Testis (tissue), 3 donors: ENCODE data around the gene RNF32. TPM values are rescaled to one million over a fixed set of nuclear protein-coding genes. Genes with fewer than 3 reads are reported as not detected.

ENCODE experiments used
- DNase-seq: peaks from one replicate; pipeline ENCODE4 v3.0.0-alpha.2; 2019
- H3K27ac ChIP-seq, 2 donors: fragments of 200-600 bp; sonication (generic); one replicate each; pipeline ENCODE4 v1.5.1; 2019
- H3K27me3 ChIP-seq: fragments of 200-600 bp; sonication (generic); one replicate; pipeline ENCODE4 v1.5.1; 2019
- H3K36me3 ChIP-seq: fragments of 200-600 bp; sonication (generic); one replicate; pipeline ENCODE4 v1.5.1; 2017; ENCODE audit warnings: low read depth; ENCODE audit errors: missing control alignments
- H3K4me1 ChIP-seq: fragments of 200-600 bp; sonication (generic); one replicate; pipeline ENCODE4 v1.5.1; 2019
- H3K4me3 ChIP-seq, 2 donors: fragments of 200-600 bp; sonication (generic); one replicate each; pipeline ENCODE4 v1.5.1; 2017 to 2019
- H3K9me3 ChIP-seq: fragments of 200-600 bp; sonication (generic); one replicate; pipeline ENCODE4 v1.5.1; 2017
- POLR2A ChIP-seq: fragments of 450-650 bp; IDR thresholded peaks from one replicate; pipeline ENCODE4 v1.6.1; 2017; ENCODE audit warnings: antibody characterized with exemption, mild to moderate bottlenecking, moderate library complexity
- WGBS, 2 donors: methylation state at CpG; one replicate each; pipeline ENCODE4 v1.1.5; 2018; 5-methylcytosine and 5-hydroxymethylcytosine counted together
- intact Hi-C: fragments of 100-400 bp; cut with DNase I; formaldehyde crosslinking; loops from one replicate; pipeline ENCODE4 v1.15.1; 2023; ENCODE audit warnings: low total_unique reads
- polyA plus RNA-seq: library from polyadenylated mRNA; stranded (reverse); fragments of 350-450 nt; fragmentation: Illumina TruSeq; extraction: RNeasy Lipid Tissue Mini Kit (QIAGEN cat#74804); gene quantifications from one replicate; pipeline ENCODE4 v1.2.3, GENCODE V29; 2014; ENCODE audit warnings: low read depth, low replicate concordance; ENCODE audit not compliant: insufficient read depth
- total RNA-seq, 2 donors: library from RNA; depleted of rRNA; stranded (reverse); fragments of >200 nt; gene quantifications; one replicate each; pipeline ENCODE4 v1.2.3, GENCODE V29; 2016
- TF ChIP-seq, protein P1 (sequence below), 3 experiments: fragments of 450-650 bp in 2 of 3; fragments of 200-600 bp in 1 of 3; sonication (generic) in 1 of 3; IDR thresholded peaks; one replicate each; pipeline ENCODE4 v1.5.1; 2016 to 2019; ENCODE audit warnings: antibody characterized with exemption in 3 of 3, mild to moderate bottlenecking in 2 of 3, moderate library complexity in 1 of 3

Gene RNF32
- total and polyA plus RNA-seq, 3 donors from 2014 or later, result 45.7 to 159 (median 63.8) TPM

DNA sequence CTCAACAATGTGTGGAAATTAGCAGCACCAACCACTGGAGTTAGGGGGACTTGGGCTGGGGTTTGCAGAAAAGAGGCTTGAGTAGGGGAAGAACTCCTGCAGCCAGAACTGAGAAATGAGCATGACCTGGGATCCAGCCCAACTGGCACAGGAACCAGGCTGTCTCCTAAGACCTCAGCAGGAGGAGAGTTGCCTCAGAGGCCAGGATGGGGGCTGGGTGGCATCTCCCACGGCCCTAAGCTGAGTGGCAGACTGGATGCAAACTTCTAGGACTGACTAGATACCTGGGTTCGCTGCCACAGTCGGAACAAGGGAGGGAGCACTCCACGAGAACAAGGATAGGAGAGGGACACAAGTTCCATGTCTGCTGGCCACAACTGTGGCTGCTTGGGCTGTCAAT lies 62.6 kb downstream of the RNF32 start:
- no peak for TF ChIP-seq POLR2A
- no peak for DNase-seq
- no peak overlapping the region for H3K27ac ChIP-seq
- intact Hi-C loops, result no loop called here
- no peaks in the 10 kb centered on the region for H3K36me3 ChIP-seq
- 81 to 86% methylated on average over 4 of the region's 4 CpGs for WGBS, 2 donors
- no peaks in the 10 kb centered on the region for H3K9me3 ChIP-seq
- no peak overlapping the region for H3K4me3 ChIP-seq
- H3K27me3 ChIP-seq, result no peaks in the 10 kb centered on the region
- no peaks in the 10 kb centered on the region for H3K4me1 ChIP-seq

DNA sequence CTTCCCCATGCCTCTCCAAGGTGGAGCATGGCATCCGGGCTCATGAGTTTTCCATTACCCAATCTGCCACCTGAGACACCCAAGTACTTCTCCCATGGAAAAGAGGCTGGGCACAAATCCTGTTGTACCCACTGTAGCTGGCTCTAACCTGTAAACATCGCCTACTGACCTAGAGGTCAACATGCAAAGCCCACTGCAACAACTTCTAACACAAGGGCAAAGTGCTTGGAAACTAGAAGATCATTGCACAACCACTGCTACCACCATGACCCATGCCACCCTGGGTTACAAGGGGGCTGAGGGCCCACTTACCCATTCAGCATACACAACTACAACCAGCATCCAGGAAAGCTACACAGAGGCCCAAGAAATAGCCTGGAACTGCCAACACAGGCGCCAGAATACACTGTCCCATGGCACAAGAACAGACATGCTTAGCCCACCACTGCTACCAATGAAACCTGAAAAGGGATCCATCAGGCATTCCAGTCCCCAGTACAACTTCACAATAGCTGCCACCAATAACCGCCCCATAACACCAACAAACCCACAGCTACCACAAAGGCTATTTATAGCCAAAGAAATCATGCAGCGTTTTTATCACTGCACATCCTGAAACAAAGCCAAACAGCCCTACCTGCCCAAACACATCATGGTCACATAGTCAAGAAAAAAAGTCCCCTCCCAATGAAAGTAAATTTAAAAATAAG lies 63.4 kb downstream of the RNF32 start:
- no peak for DNase-seq
- H3K27me3 ChIP-seq, result no peaks in the 10 kb centered on the region
- intact Hi-C loops, result no loop called here
- H3K4me1 ChIP-seq, result no peaks in the 10 kb centered on the region
- no peak overlapping the region for H3K4me3 ChIP-seq
- WGBS, 2 donors, result 80 to 90% methylated on average over 3 to 5 of the region's 5 CpGs
- H3K9me3 ChIP-seq, result no peaks in the 10 kb centered on the region
- no peaks in the 10 kb centered on the region for H3K36me3 ChIP-seq
- TF ChIP-seq, protein P1, sequence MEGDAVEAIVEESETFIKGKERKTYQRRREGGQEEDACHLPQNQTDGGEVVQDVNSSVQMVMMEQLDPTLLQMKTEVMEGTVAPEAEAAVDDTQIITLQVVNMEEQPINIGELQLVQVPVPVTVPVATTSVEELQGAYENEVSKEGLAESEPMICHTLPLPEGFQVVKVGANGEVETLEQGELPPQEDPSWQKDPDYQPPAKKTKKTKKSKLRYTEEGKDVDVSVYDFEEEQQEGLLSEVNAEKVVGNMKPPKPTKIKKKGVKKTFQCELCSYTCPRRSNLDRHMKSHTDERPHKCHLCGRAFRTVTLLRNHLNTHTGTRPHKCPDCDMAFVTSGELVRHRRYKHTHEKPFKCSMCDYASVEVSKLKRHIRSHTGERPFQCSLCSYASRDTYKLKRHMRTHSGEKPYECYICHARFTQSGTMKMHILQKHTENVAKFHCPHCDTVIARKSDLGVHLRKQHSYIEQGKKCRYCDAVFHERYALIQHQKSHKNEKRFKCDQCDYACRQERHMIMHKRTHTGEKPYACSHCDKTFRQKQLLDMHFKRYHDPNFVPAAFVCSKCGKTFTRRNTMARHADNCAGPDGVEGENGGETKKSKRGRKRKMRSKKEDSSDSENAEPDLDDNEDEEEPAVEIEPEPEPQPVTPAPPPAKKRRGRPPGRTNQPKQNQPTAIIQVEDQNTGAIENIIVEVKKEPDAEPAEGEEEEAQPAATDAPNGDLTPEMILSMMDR (IDR thresholded peaks at IDR 0.05), result no peak
- no peak for TF ChIP-seq POLR2A
- H3K27ac ChIP-seq, result no peak overlapping the region

- Histone ChIP-seq H3K4me3 (no peak overlapping the region), H3K9me3 (no peaks in the 10 kb centered on the region), H3K36me3 (no peaks in the 10 kb centered on the region), H3K4me1 (no peaks in the 10 kb centered on the region), H3K27ac (no peak overlapping the region), H3K27me3 (no peaks in the 10 kb centered on the region)
- intact Hi-C loops, result no loop called here
- TF ChIP-seq POLR2A, result no peak
- no peak for DNase-seq
- WGBS, 2 donors, result 83 to 86% methylated on average over 4 of the region's 4 CpGs
Measured at GRCh38 chr7:156722043-156722826, 81.7 kb downstream of the RNF32 start.

- Histone ChIP-seq H3K9me3 (no peaks in the 10 kb centered on the region), H3K4me3 (no peak overlapping the region), H3K27ac (no peak overlapping the region), H3K4me1 (no peaks in the 10 kb centered on the region), H3K36me3 (no peaks in the 10 kb centered on the region), H3K27me3 (no peaks in the 10 kb centered on the region)
- TF ChIP-seq, protein P1 (IDR thresholded peaks at IDR 0.05), result no peak
- TF ChIP-seq POLR2A, result no peak
- intact Hi-C loops, result no loop called here
- DNase-seq, result no peak
- WGBS, 2 donors, result 61 to 78% methylated on average over 5 of the region's 5 CpGs
Measured at GRCh38 chr7:156725073-156725472, 84.5 kb downstream of the RNF32 start.

GRCh38 chr7:156725936-156726335 lies 85.4 kb downstream of the RNF32 start:
- Histone ChIP-seq H3K4me1 (no peaks in the 10 kb centered on the region), H3K9me3 (no peaks in the 10 kb centered on the region), H3K27ac (no peak overlapping the region), H3K36me3 (no peaks in the 10 kb centered on the region), H3K27me3 (no peaks in the 10 kb centered on the region), H3K4me3 (no peak overlapping the region)
- no peak for DNase-seq
- no peak for TF ChIP-seq POLR2A
- TF ChIP-seq, protein P1 (IDR thresholded peaks at IDR 0.05), result no peak
- intact Hi-C loops, result no loop called here
